Common myeloid progenitor, CD34-positive (primary cell): ENCODE results near the gene NRCAM.

Source experiments
- CTCF ChIA-PET: fragments of 350-600 bp; sonication (Branson Sonifier 250); formaldehyde crosslinking; loops from one replicate; lab custom pipeline; 2021; ENCODE audit warnings: antibody characterized with exemption; lab: Charles Lee
- POLR2A ChIA-PET: fragments of 350-600 bp; sonication (Branson Sonifier 250); formaldehyde crosslinking; loops from one replicate; lab custom pipeline; 2021; ENCODE audit warnings: antibody characterized with exemption; lab: Charles Lee
- DNase-seq, 3 donors: peaks; one replicate each; pipeline versions ENCODE4 v3.0.0 to v3.0.0-alpha.2; 2013
- H3K27ac ChIP-seq, 2 experiments: 1 replicate in 1 of 2; 2 replicates in 1 of 2; pipeline ENCODE4 v1.7.0; 2013; ENCODE audit warnings: inconsistent platforms in 2 of 2, low read length in 2 of 2, mild to moderate bottlenecking in 2 of 2, low read depth in 1 of 2, moderate library complexity in 1 of 2; ENCODE audit not compliant: severe bottlenecking in 2 of 2, insufficient read depth in 1 of 2, poor library complexity in 1 of 2
- H3K27me3 ChIP-seq, 5 experiments: replicated peaks in 2 of 5; 1 replicate in 3 of 5; 2 replicates in 2 of 5; pipeline versions ENCODE4 v1.6.1 to v1.7.0; 2013; ENCODE audit warnings: low read length in 4 of 5, mild to moderate bottlenecking in 2 of 5, moderate library complexity in 2 of 5, inconsistent platforms in 1 of 5; ENCODE audit not compliant: insufficient read depth in 5 of 5, control insufficient read depth in 4 of 5
- H3K36me3 ChIP-seq, 4 experiments: 1 replicate in 2 of 4; 2 replicates in 2 of 4; pipeline versions ENCODE4 v1.6.1 to v1.7.0; 2013; ENCODE audit warnings: low read length in 3 of 4, control low read depth in 1 of 4, mild to moderate bottlenecking in 1 of 4; ENCODE audit not compliant: control insufficient read depth in 4 of 4, insufficient read depth in 4 of 4
- H3K4me1 ChIP-seq, 4 experiments: 1 replicate in 3 of 4; 2 replicates in 1 of 4; pipeline versions ENCODE4 v1.6.1 to v1.7.1; 2013; ENCODE audit warnings: low read length in 3 of 4, mild to moderate bottlenecking in 3 of 4, control low read depth in 1 of 4, inconsistent platforms in 1 of 4, moderate library complexity in 1 of 4; ENCODE audit not compliant: control insufficient read depth in 4 of 4, insufficient read depth in 4 of 4; ENCODE audit errors: control extremely low read depth in 1 of 4
- H3K4me3 ChIP-seq, 7 experiments: 1 replicate in 4 of 7; 2 replicates in 3 of 7; pipeline versions ENCODE4 v1.5.1 to v1.7.0; 2013; ENCODE audit warnings: mild to moderate bottlenecking in 7 of 7, low read length in 6 of 7, moderate library complexity in 6 of 7, inconsistent platforms in 2 of 7, low read depth in 2 of 7, control low read depth in 1 of 7; ENCODE audit not compliant: insufficient read depth in 4 of 7, control insufficient read depth in 1 of 7; ENCODE audit errors: extremely low read depth in 1 of 7
- H3K9me3 ChIP-seq, 5 experiments: 1 replicate in 4 of 5; 2 replicates in 1 of 5; pipeline versions ENCODE4 v1.6.1 to v1.7.1; 2013; ENCODE audit warnings: low read length in 4 of 5, mild to moderate bottlenecking in 2 of 5, inconsistent platforms in 1 of 5, low read depth in 1 of 5, moderate library complexity in 1 of 5; ENCODE audit not compliant: control insufficient read depth in 4 of 5, insufficient read depth in 2 of 5; ENCODE audit errors: control extremely low read depth in 1 of 5
- WGBS: methylation state at CpG from one replicate; pipeline ENCODE4 v1.1.5; 2013; ENCODE audit not compliant: insufficient coverage; 5-methylcytosine and 5-hydroxymethylcytosine counted together

Gene NRCAM

GRCh38 chr7:108449521-108449920, 6.7 kb downstream of the NRCAM start:
- Histone ChIP-seq H3K4me1 (peaks cover 0 to 2% (median 1%) of the 10 kb centered on the region in 4 experiments), H3K9me3 (peaks cover 0 to 2% (median 0%) of the 10 kb centered on the region in 5 experiments), H3K27ac (no peak overlapping the region), H3K36me3 (no peaks in the 10 kb centered on the region), H3K27me3 (peaks cover 17 to 82% (median 37%) of the 10 kb centered on the region in 5 experiments), H3K4me3 (no peak overlapping the region)
- POLR2A ChIA-PET: no interaction called here
- CTCF ChIA-PET: interaction anchor here (0.7 kb wide), 1 partner anchor 1089 kb away, joined by 3 read pairs; no protein-coding TSS in a partner anchor
- no peak for DNase-seq

GRCh38 chr7:108448584-108449505, 7.4 kb downstream of the NRCAM start:
- Histone ChIP-seq H3K36me3 (no peaks in the 10 kb centered on the region), H3K4me1 (no peaks in the 10 kb centered on the region), H3K27me3 (peaks cover 10 to 79% (median 30%) of the 10 kb centered on the region in 5 experiments), H3K9me3 (peaks cover 0 to 2% (median 0%) of the 10 kb centered on the region in 5 experiments), H3K4me3 (no peak overlapping the region), H3K27ac (no peak overlapping the region)
- ChIA-PET POLR2A (no interaction called here), CTCF (interaction anchor here (0.7 kb wide), 1 partner anchor 1088 kb away, joined by 3 read pairs; no protein-coding TSS in a partner anchor)
- 84% methylated on average over 8 of the region's 11 CpGs for WGBS
- DNase-seq: no peak

- Histone ChIP-seq H3K4me1 (no peaks in the 10 kb centered on the region), H3K4me3 (no peak overlapping the region), H3K36me3 (no peaks in the 10 kb centered on the region), H3K27ac (no peak overlapping the region), H3K27me3 (peaks cover 2 to 66% (median 20%) of the 10 kb centered on the region in 5 experiments), H3K9me3 (no peaks in the 10 kb centered on the region)
- CTCF ChIA-PET: interaction anchor here (1.6 to 1.9 kb wide), 3 partner anchors 11 to 260 kb away, joined by 4 to 9 read pairs (median 9); no protein-coding TSS in a partner anchor
- WGBS: 86% methylated on average over 3 of the region's 5 CpGs
- no peak for DNase-seq
- POLR2A ChIA-PET: no interaction called here
Observed at GRCh38 chr7:108442039-108442568, 14.1 kb downstream of the NRCAM start.

GRCh38 chr7:108441392-108441955, 14.8 kb downstream of the NRCAM start:
- WGBS: 60% methylated on average over 1 of the region's 4 CpGs
- POLR2A ChIA-PET: no interaction called here

GRCh38 chr7:108440613-108441012, 15.6 kb downstream of the NRCAM start:
- no peak overlapping the region for H3K27ac ChIP-seq
- H3K9me3 ChIP-seq: no peaks in the 10 kb centered on the region
- H3K4me1 ChIP-seq: no peaks in the 10 kb centered on the region
- peaks cover 2 to 63% (median 15%) of the 10 kb centered on the region in 5 experiments for H3K27me3 ChIP-seq
- H3K36me3 ChIP-seq: no peaks in the 10 kb centered on the region
- 80% methylated on average over 1 of the region's 3 CpGs for WGBS
- ChIA-PET POLR2A (no interaction called here), CTCF (interaction anchor here (0.6 to 1.6 kb wide), 4 partner anchors 10 to 258 kb away, joined by 3 to 4 read pairs (median 3); no protein-coding TSS in a partner anchor)
- no peak for DNase-seq
- H3K4me3 ChIP-seq: no peak overlapping the region

More at GRCh38 chr7:108441392-108441955, 14.8 kb downstream of the NRCAM start:
- CTCF ChIA-PET: interaction anchor here (1.4 to 1.6 kb wide), 3 partner anchors 11 to 259 kb away, joined by 3 to 4 read pairs (median 3); no protein-coding TSS in a partner anchor
- H3K36me3 ChIP-seq: no peaks in the 10 kb centered on the region
- no peak overlapping the region for H3K4me3 ChIP-seq
- no peaks in the 10 kb centered on the region for H3K9me3 ChIP-seq
- peaks cover 2 to 66% (median 20%) of the 10 kb centered on the region in 5 experiments for H3K27me3 ChIP-seq
- no peak overlapping the region for H3K27ac ChIP-seq
- no peak for DNase-seq
- no peaks in the 10 kb centered on the region for H3K4me1 ChIP-seq

GRCh38 chr7:108436906-108437305, 19.3 kb downstream of the NRCAM start:
- POLR2A ChIA-PET: no interaction called here
- no CpG with 5 or more reads among the region's 3 CpGs for WGBS

More at GRCh38 chr7:108436906-108437305, 19.3 kb downstream of the NRCAM start:
- H3K9me3 ChIP-seq: peaks cover 0 to 8% (median 0%) of the 10 kb centered on the region in 5 experiments
- peaks cover 3 to 69% (median 5%) of the 10 kb centered on the region in 5 experiments for H3K27me3 ChIP-seq
- no peaks in the 10 kb centered on the region for H3K36me3 ChIP-seq
- H3K4me1 ChIP-seq: no peaks in the 10 kb centered on the region
- no peak for DNase-seq
- no peak overlapping the region for H3K4me3 ChIP-seq
- H3K27ac ChIP-seq: no peak overlapping the region
- CTCF ChIA-PET: no interaction called here
